Chondrocyte (in vitro differentiated cells): ENCODE measurements around the gene BRINP2. TPM values are rescaled to one million over a fixed set of nuclear protein-coding genes. Genes with fewer than 3 reads are reported as not detected.

ENCODE experiments used
- DNase-seq: peaks from one replicate; pipeline ENCODE4 v3.0.0; 2021; ENCODE audit warnings: mixed read lengths, low spot score
- H3K27ac Mint-ChIP-seq: one replicate; pipeline ENCODE4 v1.8.0; 2021; ENCODE audit warnings: mild to moderate bottlenecking, moderate library complexity, mixed read lengths; ENCODE audit not compliant: unreplicated experiment
- H3K27me3 Mint-ChIP-seq: 2 replicates; pipeline ENCODE4 v1.8.0; 2021; ENCODE audit warnings: low read depth, mixed read lengths
- H3K36me3 Mint-ChIP-seq: 2 replicates; pipeline ENCODE4 v1.8.0; 2021; ENCODE audit warnings: low read depth, mixed read lengths
- H3K4me1 Mint-ChIP-seq: 2 replicates; pipeline ENCODE4 v1.8.0; 2021; ENCODE audit warnings: low read depth, mild to moderate bottlenecking, mixed read lengths
- H3K4me3 Mint-ChIP-seq: one replicate; pipeline ENCODE4 v1.8.0; 2021; ENCODE audit warnings: mild to moderate bottlenecking, moderate library complexity, mixed read lengths; ENCODE audit not compliant: unreplicated experiment
- H3K9me3 Mint-ChIP-seq: 2 replicates; pipeline ENCODE4 v1.8.0; 2021; ENCODE audit warnings: low read depth, mixed read lengths
- total RNA-seq: library from RNA; stranded (reverse); gene quantifications from 3 replicates; pipeline ENCODE4 v1.2.1, GENCODE V29; 2021
- TF ChIP-seq, protein P1 (sequence below): fragments of 200-600 bp; sonication (generic); IDR thresholded peaks from 2 replicates; pipeline ENCODE4 v1.5.0; 2021; ENCODE audit warnings: antibody characterized with exemption, mild to moderate bottlenecking, moderate library complexity

The BRINP2 gene
- total RNA-seq, 1 donor from 2014 or later: not detected

DNA sequence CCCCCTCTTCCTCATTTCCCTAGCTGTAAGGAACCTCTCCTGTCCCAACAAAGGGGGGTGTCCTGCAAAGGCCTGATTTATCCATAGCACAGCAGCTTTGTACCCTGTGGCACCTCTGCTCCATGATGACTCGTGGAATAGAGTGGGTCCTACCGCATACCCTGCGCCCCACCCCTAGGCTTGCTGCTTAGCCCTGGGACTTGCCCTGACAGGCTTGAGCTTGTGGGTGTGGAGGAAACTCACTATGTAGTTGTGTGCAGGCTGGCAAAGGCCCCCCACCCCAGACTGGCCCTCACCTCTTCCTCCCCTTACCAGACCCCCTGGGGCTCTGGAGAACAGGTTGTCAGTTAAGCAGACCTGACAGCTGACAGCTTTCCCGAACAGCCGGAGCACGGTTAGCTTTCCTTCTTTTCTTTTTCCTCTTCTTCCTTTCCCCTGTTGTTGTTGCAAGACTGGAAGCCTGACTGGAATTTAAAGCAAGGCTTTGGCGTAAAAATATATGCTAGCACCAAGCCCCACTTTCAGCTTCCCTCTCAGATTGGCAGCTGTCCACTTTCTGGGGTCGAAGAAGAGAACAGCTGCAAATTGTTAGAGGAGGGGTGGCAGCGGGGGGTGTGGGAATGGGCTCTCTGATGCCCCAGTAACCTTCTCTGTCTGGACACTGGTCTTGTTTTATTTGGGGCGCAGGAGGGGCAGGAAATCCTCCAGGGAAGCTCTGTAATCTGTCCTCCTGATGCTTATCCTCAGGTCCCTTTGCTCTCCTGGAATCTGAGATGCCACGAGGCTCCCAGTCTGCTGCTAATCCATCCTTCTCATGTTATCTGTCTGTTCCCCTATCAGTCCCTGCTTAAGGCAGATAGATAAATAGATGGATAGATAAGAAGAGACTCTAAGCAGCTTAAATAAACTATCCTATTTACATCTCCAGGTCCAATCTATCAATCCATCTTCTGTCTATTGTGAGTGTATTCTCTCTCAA lies 134.6 kb downstream of the BRINP2 start:
- Mint-ChIP-seq H3K27me3 (peaks cover 35% of the 10 kb centered on the region), H3K27ac (no peak overlapping the region), H3K4me3 (no peak overlapping the region), H3K4me1 (peaks cover 13% of the 10 kb centered on the region), H3K36me3 (no peaks in the 10 kb centered on the region), H3K9me3 (no peaks in the 10 kb centered on the region)
- TF ChIP-seq, protein P1, sequence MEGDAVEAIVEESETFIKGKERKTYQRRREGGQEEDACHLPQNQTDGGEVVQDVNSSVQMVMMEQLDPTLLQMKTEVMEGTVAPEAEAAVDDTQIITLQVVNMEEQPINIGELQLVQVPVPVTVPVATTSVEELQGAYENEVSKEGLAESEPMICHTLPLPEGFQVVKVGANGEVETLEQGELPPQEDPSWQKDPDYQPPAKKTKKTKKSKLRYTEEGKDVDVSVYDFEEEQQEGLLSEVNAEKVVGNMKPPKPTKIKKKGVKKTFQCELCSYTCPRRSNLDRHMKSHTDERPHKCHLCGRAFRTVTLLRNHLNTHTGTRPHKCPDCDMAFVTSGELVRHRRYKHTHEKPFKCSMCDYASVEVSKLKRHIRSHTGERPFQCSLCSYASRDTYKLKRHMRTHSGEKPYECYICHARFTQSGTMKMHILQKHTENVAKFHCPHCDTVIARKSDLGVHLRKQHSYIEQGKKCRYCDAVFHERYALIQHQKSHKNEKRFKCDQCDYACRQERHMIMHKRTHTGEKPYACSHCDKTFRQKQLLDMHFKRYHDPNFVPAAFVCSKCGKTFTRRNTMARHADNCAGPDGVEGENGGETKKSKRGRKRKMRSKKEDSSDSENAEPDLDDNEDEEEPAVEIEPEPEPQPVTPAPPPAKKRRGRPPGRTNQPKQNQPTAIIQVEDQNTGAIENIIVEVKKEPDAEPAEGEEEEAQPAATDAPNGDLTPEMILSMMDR: no peak
- no peak for DNase-seq

GRCh38 chr1:177306019-177306415 lies 135.3 kb downstream of the BRINP2 start:
- no peak for DNase-seq
- Mint-ChIP-seq H3K4me3 (no peak overlapping the region), H3K27ac (no peak overlapping the region), H3K4me1 (peaks cover 13% of the 10 kb centered on the region), H3K36me3 (no peaks in the 10 kb centered on the region), H3K27me3 (peaks cover 37% of the 10 kb centered on the region), H3K9me3 (no peaks in the 10 kb centered on the region)
- TF ChIP-seq, protein P1: no peak

GRCh38 chr1:177306981-177307380 lies 136.2 kb downstream of the BRINP2 start:
- no peak overlapping the region for H3K27ac Mint-ChIP-seq
- TF ChIP-seq, protein P1: no peak
- no peaks in the 10 kb centered on the region for H3K9me3 Mint-ChIP-seq
- peaks cover 13% of the 10 kb centered on the region for H3K4me1 Mint-ChIP-seq
- DNase-seq: no peak
- no peaks in the 10 kb centered on the region for H3K36me3 Mint-ChIP-seq
- H3K4me3 Mint-ChIP-seq: no peak overlapping the region
- peaks cover 39% of the 10 kb centered on the region for H3K27me3 Mint-ChIP-seq

DNA sequence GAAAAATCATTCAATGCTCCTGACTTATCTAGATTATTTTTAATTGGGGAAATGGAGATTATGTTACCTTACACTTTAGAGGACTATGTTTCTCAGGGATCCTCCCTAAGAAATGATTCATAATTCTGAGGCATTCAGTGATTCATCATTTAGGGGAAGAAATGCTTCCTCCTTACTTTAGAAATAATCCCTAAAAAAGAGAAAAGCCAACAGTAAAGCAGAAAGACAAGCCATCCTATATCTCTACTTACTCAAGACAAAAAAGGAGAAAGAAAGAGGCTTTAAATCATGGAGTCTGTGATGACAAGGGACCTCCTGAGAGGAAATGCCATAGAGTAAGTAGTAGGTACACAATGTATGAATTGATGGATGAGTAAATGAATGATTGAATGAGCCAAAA lies 137.0 kb downstream of the BRINP2 start:
- no peak for DNase-seq
- Mint-ChIP-seq H3K4me3 (no peak overlapping the region), H3K9me3 (no peaks in the 10 kb centered on the region), H3K27ac (no peak overlapping the region), H3K27me3 (peaks cover 45% of the 10 kb centered on the region), H3K4me1 (peaks cover 5% of the 10 kb centered on the region), H3K36me3 (no peaks in the 10 kb centered on the region)
- TF ChIP-seq, protein P1: no peak

DNA sequence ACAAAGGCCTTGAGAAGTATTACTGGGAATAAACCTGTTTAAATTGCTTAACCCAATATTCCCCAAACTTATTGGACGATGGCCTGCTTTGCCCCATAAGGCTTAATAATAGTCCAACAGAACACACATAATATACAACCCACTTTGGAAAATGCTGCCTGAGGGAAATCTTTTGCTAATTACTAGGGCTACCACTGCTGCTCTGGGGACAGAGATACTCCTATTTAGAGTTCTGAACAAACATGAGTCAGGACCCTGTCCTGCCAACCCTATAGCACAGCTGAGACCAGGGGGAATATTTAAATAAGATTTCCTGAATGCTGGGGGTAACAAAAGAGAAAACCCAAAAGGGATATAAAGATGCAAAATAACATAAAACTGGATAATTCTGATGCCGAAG lies 139.1 kb downstream of the BRINP2 start:
- Mint-ChIP-seq H3K9me3 (no peaks in the 10 kb centered on the region), H3K36me3 (no peaks in the 10 kb centered on the region), H3K4me1 (peaks cover 3% of the 10 kb centered on the region), H3K27ac (no peak overlapping the region), H3K4me3 (no peak overlapping the region), H3K27me3 (peaks cover 39% of the 10 kb centered on the region)
- DNase-seq: no peak
- TF ChIP-seq, protein P1: no peak
